ENCODE measurements around the gene RAD18.

- TF ChIP-seq CTCF (IDR thresholded peaks at IDR 0.05) (no peak), POLR2A (IDR thresholded peaks at IDR 0.05) (no peak), POLR2AphosphoS5 (IDR thresholded peaks at IDR 0.05; ENCODE audit: insufficient read depth in 1 of 2, low read depth in 1 of 2) (no peak)
These were observed 60.1 kb downstream of the RAD18 start for GRCh38 chr3:8903191-8903590.

Data from vagina (tissue), 2 donors.